Activated naive CD8-positive, alpha-beta T cell treated with anti-CD3 and anti-CD28 coated beads for 36 hours (primary cell): Measurements from ENCODE around the gene CNKSR3. TPM values are rescaled to one million over a fixed set of nuclear protein-coding genes. Genes with fewer than 3 reads are reported as not detected.

Experiments used
- DNase-seq: peaks from one replicate; pipeline ENCODE4 v3.0.0; 2021
- H3K27ac Mint-ChIP-seq: one replicate; pipeline ENCODE4 v1.8.0; 2022; ENCODE audit warnings: mild to moderate bottlenecking, moderate library complexity, mixed read lengths
- H3K27me3 Mint-ChIP-seq: one replicate; pipeline ENCODE4 v1.8.0; 2022; ENCODE audit warnings: mild to moderate bottlenecking, mixed read lengths
- H3K36me3 Mint-ChIP-seq: one replicate; pipeline ENCODE4 v1.8.0; 2021; ENCODE audit warnings: mild to moderate bottlenecking, mixed read lengths
- H3K4me1 Mint-ChIP-seq: one replicate; pipeline ENCODE4 v1.8.0; 2021; ENCODE audit warnings: mixed read lengths
- H3K4me3 Mint-ChIP-seq: one replicate; pipeline ENCODE4 v1.8.0; 2022; ENCODE audit warnings: mild to moderate bottlenecking, moderate library complexity, mixed read lengths
- H3K9me3 Mint-ChIP-seq: one replicate; pipeline ENCODE4 v1.8.0; 2022; ENCODE audit warnings: mixed read lengths
- total RNA-seq, 2 experiments: library from RNA; stranded (reverse); gene quantifications; one replicate each; pipeline ENCODE4 v1.2.3, GENCODE V29; 2021

The CNKSR3 gene
- total RNA-seq, 2 experiments from 2014 or later: 1.1 to 1.3 TPM

DNA sequence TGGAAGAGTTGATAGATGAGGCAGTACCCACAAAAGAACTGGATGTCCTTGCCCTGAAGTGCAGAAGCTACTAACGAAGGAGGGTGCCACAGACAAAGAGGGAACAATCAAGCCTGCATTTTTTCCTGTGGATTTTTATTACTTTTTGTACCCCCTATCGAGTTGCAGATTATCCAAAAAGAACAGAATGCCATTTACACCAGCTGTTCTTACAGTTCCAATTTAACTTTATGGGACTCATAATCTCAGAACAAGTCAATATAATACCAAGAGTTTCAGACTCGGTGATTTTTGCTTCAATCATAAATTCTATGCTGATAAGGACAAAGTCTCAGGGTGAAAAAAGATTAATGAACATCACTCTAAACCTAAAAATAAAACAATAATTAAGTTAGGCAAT, 4.0 kb upstream of the CNKSR3 start:
- H3K27ac Mint-ChIP-seq: no peak overlapping the region
- H3K27me3 Mint-ChIP-seq: peaks cover 55% of the 10 kb centered on the region
- DNase-seq: no peak
- no peaks in the 10 kb centered on the region for H3K36me3 Mint-ChIP-seq
- H3K4me3 Mint-ChIP-seq: no peak overlapping the region
- peaks cover 2% of the 10 kb centered on the region for H3K4me1 Mint-ChIP-seq
- H3K9me3 Mint-ChIP-seq: no peaks in the 10 kb centered on the region

- Mint-ChIP-seq H3K36me3 (no peaks in the 10 kb centered on the region), H3K27me3 (peaks cover 62% of the 10 kb centered on the region), H3K27ac (no peak overlapping the region), H3K4me1 (peaks cover 8% of the 10 kb centered on the region), H3K9me3 (no peaks in the 10 kb centered on the region), H3K4me3 (no peak overlapping the region)
- no peak for DNase-seq
Observed at GRCh38 chr6:154513601-154514320, 3.3 kb upstream of the CNKSR3 start.

DNA sequence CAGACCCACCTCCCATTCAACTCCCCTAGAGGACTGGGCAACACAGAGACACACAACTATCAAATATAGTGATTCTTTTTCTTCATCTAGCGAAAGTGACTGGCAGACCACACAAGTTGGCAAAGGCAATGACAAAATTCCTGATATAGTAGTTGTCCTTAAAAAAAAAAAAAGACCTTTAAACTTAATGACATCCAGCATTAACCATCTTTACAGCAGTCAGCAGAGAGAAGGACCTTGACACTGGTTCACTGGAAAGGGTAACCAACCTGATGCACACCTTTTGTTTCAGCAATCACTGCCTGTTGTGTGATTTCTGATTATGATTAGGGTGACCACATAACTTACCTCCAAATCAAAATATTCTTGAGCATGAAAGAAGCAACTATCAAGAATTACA, 1.7 kb upstream of the CNKSR3 start:
- H3K9me3 Mint-ChIP-seq: no peaks in the 10 kb centered on the region
- peaks cover 8% of the 10 kb centered on the region for H3K4me1 Mint-ChIP-seq
- no peaks in the 10 kb centered on the region for H3K36me3 Mint-ChIP-seq
- no peak for DNase-seq
- H3K27me3 Mint-ChIP-seq: peaks cover 77% of the 10 kb centered on the region
- H3K27ac Mint-ChIP-seq: no peak overlapping the region
- H3K4me3 Mint-ChIP-seq: no peak overlapping the region

GRCh38 chr6:154511791-154512190, 1.3 kb upstream of the CNKSR3 start:
- H3K9me3 Mint-ChIP-seq: no peaks in the 10 kb centered on the region
- H3K27me3 Mint-ChIP-seq: peaks cover 81% of the 10 kb centered on the region
- DNase-seq: no peak
- peaks cover 8% of the 10 kb centered on the region for H3K4me1 Mint-ChIP-seq
- H3K4me3 Mint-ChIP-seq: peak overlapping the region; percentile 11
- no peaks in the 10 kb centered on the region for H3K36me3 Mint-ChIP-seq
- H3K27ac Mint-ChIP-seq: no peak overlapping the region

DNA sequence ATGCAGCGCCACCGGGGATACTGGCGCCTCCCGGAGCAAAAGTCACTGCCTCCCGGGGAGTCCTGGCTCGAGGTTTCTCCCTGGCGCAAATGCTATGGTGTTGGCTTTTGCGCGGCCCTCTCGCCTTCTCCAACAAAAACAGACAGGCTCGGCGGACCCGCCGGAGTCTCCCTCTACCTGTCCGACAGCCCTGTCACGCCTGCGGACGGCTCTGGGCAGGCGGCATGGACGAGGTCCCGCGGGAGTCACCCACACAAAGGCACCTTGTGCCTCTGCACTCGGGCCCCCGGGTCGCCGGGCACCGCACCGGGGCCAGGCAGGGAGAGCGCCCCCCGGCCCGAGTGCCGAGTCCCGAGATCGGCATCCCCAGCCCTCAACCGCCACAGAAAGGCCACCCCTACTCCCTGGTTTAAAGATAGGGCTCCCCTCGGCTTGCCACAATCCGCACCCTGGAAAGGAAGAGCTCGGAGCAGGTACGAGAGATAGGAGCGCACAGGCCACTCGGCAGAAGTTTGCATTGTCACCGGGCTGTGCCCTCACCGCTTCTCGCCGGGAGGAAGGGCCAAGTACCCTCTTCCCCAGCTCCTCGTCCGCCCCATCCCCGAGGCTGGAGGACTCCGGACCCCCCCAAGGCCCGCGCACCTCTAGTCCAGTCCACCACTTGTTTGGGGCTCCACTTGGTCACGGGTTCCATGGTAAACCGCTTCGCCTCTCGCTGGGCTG, 903 bp downstream of the CNKSR3 start:
- peaks cover 8% of the 10 kb centered on the region for H3K4me1 Mint-ChIP-seq
- H3K27ac Mint-ChIP-seq: no peak overlapping the region
- peak overlapping the region; percentile 67 for H3K4me3 Mint-ChIP-seq
- H3K36me3 Mint-ChIP-seq: no peaks in the 10 kb centered on the region
- DNase-seq: peak; percentile 15
- no peaks in the 10 kb centered on the region for H3K9me3 Mint-ChIP-seq
- H3K27me3 Mint-ChIP-seq: peaks cover 78% of the 10 kb centered on the region

- Mint-ChIP-seq H3K4me1 (peaks cover 8% of the 10 kb centered on the region), H3K36me3 (no peaks in the 10 kb centered on the region)
Observed at GRCh38 chr6:154508573-154509375, 1.7 kb downstream of the CNKSR3 start.

DNA sequence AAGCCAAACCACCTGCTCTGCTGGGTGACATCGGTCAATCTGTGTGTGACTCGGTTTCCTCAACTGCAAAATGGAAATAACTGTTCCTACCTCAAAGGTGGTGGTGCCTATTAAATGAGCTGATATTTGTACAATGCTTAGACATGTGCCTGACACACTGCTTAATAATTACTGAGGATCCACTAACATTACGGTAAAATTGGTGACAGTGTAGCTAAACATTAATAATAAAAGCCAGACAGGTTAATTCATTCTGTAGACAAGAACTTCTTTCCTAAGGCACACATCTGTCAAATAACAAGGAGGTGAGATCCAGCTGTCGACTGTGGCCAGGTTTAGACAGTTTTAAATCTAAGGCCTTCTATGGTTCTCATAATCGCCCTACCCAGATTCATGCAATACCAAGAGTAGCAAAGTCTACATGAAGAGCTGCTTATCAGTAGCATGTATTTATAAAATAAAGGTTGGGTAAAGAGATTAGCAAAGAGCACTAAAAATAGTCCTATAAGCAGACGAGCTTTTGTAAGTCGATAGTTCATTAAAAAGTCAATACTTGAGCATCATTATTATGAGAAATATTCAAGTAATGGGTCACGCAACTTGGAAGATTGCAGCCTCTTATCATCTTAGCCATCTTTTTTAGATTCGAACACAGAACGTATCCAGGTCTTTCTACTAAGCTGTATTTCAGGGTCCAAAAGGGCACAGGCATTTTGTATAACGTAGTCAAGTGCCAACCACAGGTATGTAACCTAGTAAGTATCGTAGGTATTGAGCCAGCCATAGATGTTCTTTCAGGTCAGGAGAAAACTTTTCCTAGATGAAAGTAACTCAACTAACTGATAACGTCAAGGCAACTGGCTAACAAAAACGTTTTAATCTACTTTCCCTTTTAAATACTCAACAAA, 3.2 kb downstream of the CNKSR3 start:
- no peak overlapping the region for H3K27ac Mint-ChIP-seq
- no peaks in the 10 kb centered on the region for H3K9me3 Mint-ChIP-seq
- peaks cover 74% of the 10 kb centered on the region for H3K27me3 Mint-ChIP-seq
- peaks cover 8% of the 10 kb centered on the region for H3K4me1 Mint-ChIP-seq
- no peak for DNase-seq
- H3K36me3 Mint-ChIP-seq: no peaks in the 10 kb centered on the region
- no peak overlapping the region for H3K4me3 Mint-ChIP-seq

More at GRCh38 chr6:154508573-154509375, 1.7 kb downstream of the CNKSR3 start:
- Mint-ChIP-seq H3K4me3 (peak overlapping the region; percentile 14), H3K9me3 (no peaks in the 10 kb centered on the region), H3K27me3 (peaks cover 79% of the 10 kb centered on the region), H3K27ac (no peak overlapping the region)
- DNase-seq: no peak

DNA sequence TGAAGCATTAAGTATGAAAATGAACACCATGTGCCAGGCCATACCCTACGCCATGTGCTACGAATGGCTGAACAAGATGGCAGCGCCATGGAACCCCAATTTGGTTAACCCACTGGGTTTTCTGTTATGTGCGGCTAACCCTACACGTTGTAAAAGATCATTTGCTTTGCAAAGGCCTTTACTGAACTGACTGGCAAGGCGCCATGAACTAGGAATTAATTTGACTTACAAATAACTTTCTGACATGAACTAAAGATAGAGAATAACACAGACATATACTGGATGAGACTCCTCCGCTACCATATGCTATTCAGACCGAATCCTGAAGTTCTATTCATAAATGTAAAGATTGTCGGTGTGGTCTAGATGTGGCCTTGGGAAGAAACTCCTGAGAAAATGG, 3.9 kb downstream of the CNKSR3 start:
- H3K27me3 Mint-ChIP-seq: peaks cover 67% of the 10 kb centered on the region

GRCh38 chr6:154506108-154506507, 4.4 kb downstream of the CNKSR3 start:
- DNase-seq: no peak
- H3K4me3 Mint-ChIP-seq: no peak overlapping the region
- H3K4me1 Mint-ChIP-seq: peaks cover 5% of the 10 kb centered on the region
- H3K9me3 Mint-ChIP-seq: no peaks in the 10 kb centered on the region
- no peak overlapping the region for H3K27ac Mint-ChIP-seq
- peaks cover 62% of the 10 kb centered on the region for H3K27me3 Mint-ChIP-seq
- H3K36me3 Mint-ChIP-seq: no peaks in the 10 kb centered on the region

More for the DNA sequence above, 3.9 kb downstream of the CNKSR3 start:
- Mint-ChIP-seq H3K4me1 (peaks cover 5% of the 10 kb centered on the region), H3K4me3 (no peak overlapping the region), H3K9me3 (no peaks in the 10 kb centered on the region), H3K36me3 (no peaks in the 10 kb centered on the region), H3K27ac (no peak overlapping the region)
- DNase-seq: no peak

DNA sequence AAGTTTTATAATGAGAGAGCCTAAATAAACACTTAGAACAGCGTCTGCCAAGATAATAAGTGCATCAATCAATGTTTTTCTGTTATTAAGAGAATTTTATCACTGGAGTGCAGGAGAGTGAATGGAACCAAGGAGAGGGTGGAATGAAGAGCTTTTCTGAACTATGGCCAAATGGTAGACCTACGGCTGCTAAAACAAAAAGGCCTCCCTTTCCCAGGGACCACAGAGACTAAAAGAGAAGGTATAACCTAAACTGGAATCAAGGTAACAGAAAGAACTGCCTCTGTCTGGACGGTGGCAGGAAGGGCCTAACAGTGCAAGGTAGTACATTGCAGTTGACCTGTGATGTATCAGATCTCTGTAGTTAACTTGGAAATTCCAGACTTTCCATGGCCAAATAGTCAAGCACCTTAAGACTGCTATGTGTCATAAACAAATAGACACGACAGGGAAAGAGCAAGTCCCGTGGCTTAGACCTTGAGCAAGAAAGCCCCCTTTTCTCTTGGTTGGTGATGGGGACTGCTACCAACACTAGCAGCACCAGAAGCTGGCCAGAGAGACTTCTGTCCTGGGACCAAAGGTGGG, 5.5 kb downstream of the CNKSR3 start:
- peaks cover 61% of the 10 kb centered on the region for H3K27me3 Mint-ChIP-seq

DNA sequence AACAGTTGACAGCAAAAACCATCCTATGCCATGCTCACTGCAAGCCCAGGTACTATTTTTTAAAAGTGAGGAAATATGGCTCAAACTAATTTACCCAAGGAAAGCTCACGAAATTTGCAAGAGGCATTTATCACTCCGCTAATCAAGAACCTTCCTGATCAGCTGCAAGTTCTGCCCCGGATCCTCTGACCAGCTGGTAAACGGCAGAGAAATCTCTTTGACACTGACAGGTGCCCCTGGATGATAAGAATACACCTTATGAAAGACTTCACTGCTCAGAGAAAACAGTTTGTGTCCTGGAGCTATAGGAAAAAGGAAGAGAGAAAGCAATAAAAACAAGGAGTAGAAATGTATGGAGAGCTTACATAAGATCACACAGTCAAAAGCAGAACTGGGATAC, 6.4 kb downstream of the CNKSR3 start:
- Mint-ChIP-seq H3K4me3 (no peak overlapping the region), H3K4me1 (peaks cover 6% of the 10 kb centered on the region), H3K27me3 (peaks cover 53% of the 10 kb centered on the region), H3K9me3 (no peaks in the 10 kb centered on the region), H3K36me3 (no peaks in the 10 kb centered on the region), H3K27ac (no peak overlapping the region)
- DNase-seq: no peak

More for the DNA sequence above, 5.5 kb downstream of the CNKSR3 start:
- no peaks in the 10 kb centered on the region for H3K9me3 Mint-ChIP-seq
- H3K4me3 Mint-ChIP-seq: no peak overlapping the region
- H3K36me3 Mint-ChIP-seq: no peaks in the 10 kb centered on the region
- H3K4me1 Mint-ChIP-seq: peaks cover 8% of the 10 kb centered on the region
- H3K27ac Mint-ChIP-seq: no peak overlapping the region
- no peak for DNase-seq

- Mint-ChIP-seq H3K27ac (no peak overlapping the region), H3K4me1 (peaks cover 3% of the 10 kb centered on the region), H3K4me3 (no peak overlapping the region), H3K9me3 (no peaks in the 10 kb centered on the region), H3K36me3 (no peaks in the 10 kb centered on the region), H3K27me3 (peaks cover 49% of the 10 kb centered on the region)
- no peak for DNase-seq
Observed at GRCh38 chr6:154503658-154504057, 6.8 kb downstream of the CNKSR3 start.

- Mint-ChIP-seq H3K9me3 (no peaks in the 10 kb centered on the region), H3K4me1 (peaks cover 6% of the 10 kb centered on the region), H3K27ac (no peak overlapping the region), H3K4me3 (no peak overlapping the region), H3K36me3 (no peaks in the 10 kb centered on the region), H3K27me3 (peaks cover 37% of the 10 kb centered on the region)
- DNase-seq: no peak
Observed at GRCh38 chr6:154502553-154502952, 7.9 kb downstream of the CNKSR3 start.

GRCh38 chr6:154501578-154501868, 9.0 kb downstream of the CNKSR3 start:
- no peaks in the 10 kb centered on the region for H3K36me3 Mint-ChIP-seq
- no peak overlapping the region for H3K4me3 Mint-ChIP-seq
- H3K27ac Mint-ChIP-seq: no peak overlapping the region
- H3K9me3 Mint-ChIP-seq: no peaks in the 10 kb centered on the region
- peaks cover 29% of the 10 kb centered on the region for H3K27me3 Mint-ChIP-seq
- no peak for DNase-seq
- peaks cover 6% of the 10 kb centered on the region for H3K4me1 Mint-ChIP-seq
